ENCODE data around the gene NSUN7.

Gene NSUN7, protein sequence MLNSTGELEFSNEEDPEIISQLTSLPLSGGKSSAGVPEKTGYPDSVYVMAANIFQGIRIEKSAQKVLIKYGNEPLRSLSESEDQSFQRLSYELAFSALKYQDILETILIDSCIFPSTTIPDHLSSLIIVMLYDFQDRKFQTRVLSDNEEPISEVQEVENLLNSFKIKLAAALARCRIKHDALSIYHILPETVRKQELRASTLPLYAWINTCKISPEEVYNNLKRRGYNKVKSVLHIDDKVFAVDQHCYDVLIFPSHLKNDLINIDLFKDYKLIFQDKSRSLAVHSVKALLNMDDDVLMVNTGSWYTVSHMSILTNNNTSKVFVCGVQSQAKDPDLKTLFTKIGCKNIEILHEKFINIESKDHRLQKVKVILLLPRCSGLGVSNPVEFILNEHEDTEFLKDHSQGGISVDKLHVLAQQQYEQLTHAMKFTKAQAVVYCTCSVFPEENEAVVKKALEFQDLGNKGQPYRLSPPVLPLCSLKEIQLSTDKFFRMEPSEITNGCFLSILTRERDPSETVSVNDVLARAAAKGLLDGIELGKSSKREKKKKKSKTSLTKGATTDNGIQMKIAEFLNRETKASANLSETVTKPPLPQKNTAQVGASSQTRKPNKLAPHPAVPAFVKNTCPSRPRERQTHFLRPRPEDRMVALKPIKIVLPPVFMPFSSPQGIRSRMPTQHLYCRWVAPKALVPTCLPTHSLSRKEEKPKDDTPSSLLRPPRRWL

DNA sequence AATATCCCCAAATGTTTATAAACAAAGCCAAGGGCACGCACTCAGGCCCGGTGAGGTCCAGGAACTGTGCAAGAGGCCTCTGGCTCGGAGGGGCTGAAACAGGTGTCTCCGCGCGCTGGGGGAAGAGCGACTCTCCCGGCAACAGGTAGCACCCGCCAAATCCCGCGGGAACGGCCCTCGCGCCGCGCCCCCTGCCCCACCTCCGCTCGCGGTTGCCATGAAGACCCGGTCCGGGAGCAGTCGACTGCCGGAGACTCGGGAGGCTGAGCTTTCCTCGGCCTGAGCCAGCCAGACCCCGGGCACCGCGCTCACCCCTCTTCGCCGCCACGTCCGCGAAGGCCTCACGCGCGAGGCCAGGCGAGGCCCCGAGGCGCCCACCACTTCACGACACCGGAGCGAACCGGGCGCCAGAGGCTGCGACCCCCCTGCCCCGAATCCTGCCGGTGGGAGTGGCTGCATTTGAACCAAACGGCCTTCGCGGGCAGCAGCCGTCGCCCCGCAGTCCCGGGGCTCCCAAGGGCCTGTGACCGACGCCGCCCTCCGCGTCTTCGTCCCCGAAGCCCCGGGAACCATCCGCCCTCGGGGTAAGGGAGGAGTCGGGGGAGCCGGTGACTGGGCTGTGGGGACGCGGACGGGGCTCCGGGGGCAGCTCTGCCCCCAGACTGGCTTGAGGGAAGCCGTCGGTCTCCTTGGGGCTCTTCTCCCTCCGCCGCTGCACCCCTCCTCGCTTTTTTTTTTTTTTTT lies at the start of gene NSUN7:
Gene NSUN7, plus strand, starts transcription at position 239 of the 744 bp plus-strand sequence. CDS start 739 bp downstream, outside the sequence.
- Histone ChIP-seq H3K27me3 (ENCODE audit: control insufficient read depth, low read length) (peaks cover 27% of the 10 kb centered on the region), H3K27ac (ENCODE audit: low read depth, low read length) (no peak within 1 kb of the TSS), H3K36me3 (ENCODE audit: control insufficient read depth, low read length) (no peaks in the 10 kb centered on the region), H3K9me2 (replicated peaks; ENCODE audit: control insufficient read depth, low read length) (no peaks in the 10 kb centered on the region), H3K4me1 (ENCODE audit: control insufficient read depth, low read length) (peaks cover 15% of the 10 kb centered on the region), H3K4me2 (ENCODE audit: low read length) (peak within 1 kb of the TSS; percentile 85), H3K79me2 (ENCODE audit: control insufficient read depth, low read length) (no peaks in the 10 kb centered on the region), H3K9me3 (ENCODE audit: control insufficient read depth, insufficient read depth, low read length) (no peaks in the 10 kb centered on the region), H4K20me1 (ENCODE audit: control insufficient read depth, insufficient read depth, low read depth, low read length) (no peaks in the 10 kb centered on the region), H3F3A (ENCODE audit: control insufficient read depth, insufficient read depth) (no peaks in the 10 kb centered on the region), H3K4me3 (ENCODE audit: low read length) (peak within 1 kb of the TSS; percentile 78)
- TF ChIP-seq, protein P1, sequence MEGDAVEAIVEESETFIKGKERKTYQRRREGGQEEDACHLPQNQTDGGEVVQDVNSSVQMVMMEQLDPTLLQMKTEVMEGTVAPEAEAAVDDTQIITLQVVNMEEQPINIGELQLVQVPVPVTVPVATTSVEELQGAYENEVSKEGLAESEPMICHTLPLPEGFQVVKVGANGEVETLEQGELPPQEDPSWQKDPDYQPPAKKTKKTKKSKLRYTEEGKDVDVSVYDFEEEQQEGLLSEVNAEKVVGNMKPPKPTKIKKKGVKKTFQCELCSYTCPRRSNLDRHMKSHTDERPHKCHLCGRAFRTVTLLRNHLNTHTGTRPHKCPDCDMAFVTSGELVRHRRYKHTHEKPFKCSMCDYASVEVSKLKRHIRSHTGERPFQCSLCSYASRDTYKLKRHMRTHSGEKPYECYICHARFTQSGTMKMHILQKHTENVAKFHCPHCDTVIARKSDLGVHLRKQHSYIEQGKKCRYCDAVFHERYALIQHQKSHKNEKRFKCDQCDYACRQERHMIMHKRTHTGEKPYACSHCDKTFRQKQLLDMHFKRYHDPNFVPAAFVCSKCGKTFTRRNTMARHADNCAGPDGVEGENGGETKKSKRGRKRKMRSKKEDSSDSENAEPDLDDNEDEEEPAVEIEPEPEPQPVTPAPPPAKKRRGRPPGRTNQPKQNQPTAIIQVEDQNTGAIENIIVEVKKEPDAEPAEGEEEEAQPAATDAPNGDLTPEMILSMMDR (IDR thresholded peaks at IDR 0.05; ENCODE audit: low read depth, low read length, poor library complexity, severe bottlenecking), result no peak
- no peak for TF ChIP-seq EZH2phosphoT487 (IDR thresholded peaks at IDR 0.05; ENCODE audit: borderline replicate concordance, low read length)

DNA sequence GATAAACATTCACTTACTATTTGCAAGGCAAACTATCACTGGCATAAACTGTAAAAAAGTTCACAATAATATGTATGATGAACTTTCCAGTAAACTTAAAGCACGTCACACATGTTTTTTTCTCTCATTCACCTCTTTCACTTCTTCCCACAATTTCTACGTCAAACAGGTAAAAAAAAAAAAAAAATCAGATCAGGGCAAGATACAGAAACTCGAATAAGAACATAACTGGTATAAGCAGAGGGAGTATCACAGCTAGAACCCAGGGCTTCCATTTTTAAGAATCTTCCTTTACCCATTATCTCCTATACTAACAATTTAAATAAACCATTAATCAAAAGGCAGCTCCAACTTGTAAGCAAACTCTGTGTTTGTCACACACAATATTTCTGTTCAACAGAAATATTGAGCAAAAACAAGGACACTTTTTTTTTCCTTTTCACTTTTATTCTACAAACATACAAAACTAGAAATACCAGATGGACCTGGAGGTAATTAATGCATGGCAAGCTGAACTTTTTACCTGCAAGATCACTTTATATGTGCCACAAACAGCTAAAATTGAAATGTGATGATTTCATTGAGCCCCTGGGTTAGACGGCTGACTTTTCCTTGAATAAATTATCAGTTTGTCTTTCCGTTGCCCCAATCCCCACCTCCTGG lies 47.5 kb upstream of the NSUN7 start:
- H3K4me3 ChIP-seq (ENCODE audit: low read length), result no peak overlapping the region
- H3K79me2 ChIP-seq (ENCODE audit: control insufficient read depth, low read length), result no peaks in the 10 kb centered on the region
- H3K27ac ChIP-seq (ENCODE audit: low read depth, low read length), result no peak overlapping the region
- no peaks in the 10 kb centered on the region for H3K4me1 ChIP-seq (ENCODE audit: control insufficient read depth, low read length)
- H4K20me1 ChIP-seq (ENCODE audit: control insufficient read depth, insufficient read depth, low read depth, low read length), result no peaks in the 10 kb centered on the region
- no peaks in the 10 kb centered on the region for H3K36me3 ChIP-seq (ENCODE audit: control insufficient read depth, low read length)
- H3K9me2 ChIP-seq (replicated peaks; ENCODE audit: control insufficient read depth, low read length), result no peaks in the 10 kb centered on the region
- H3K9me3 ChIP-seq (ENCODE audit: control insufficient read depth, insufficient read depth, low read length), result no peaks in the 10 kb centered on the region
- no peaks in the 10 kb centered on the region for H3K27me3 ChIP-seq (ENCODE audit: control insufficient read depth, low read length)
- H3K4me2 ChIP-seq (ENCODE audit: low read length), result no peak overlapping the region
- no peak for TF ChIP-seq EZH2phosphoT487 (IDR thresholded peaks at IDR 0.05; ENCODE audit: borderline replicate concordance, low read length)
- H3F3A ChIP-seq (ENCODE audit: control insufficient read depth, insufficient read depth), result no peaks in the 10 kb centered on the region

DNA sequence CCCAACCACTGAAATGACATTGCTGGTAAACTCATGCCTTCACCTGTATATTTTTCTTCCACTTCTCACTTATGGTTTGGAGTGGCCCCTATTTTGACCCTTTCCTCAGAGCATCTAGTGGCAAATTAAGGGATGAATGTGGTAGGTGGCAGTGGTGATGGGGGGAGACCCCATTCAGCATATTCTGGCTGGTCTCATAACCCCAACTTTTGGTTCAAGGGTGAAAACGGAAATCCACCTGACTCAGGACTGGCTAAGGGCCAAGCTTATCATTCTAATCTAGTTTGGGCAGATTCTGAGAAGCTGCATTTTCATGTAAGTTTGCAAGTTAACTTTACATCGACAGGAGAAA lies 47.0 kb upstream of the NSUN7 start:
- Histone ChIP-seq H4K20me1 (ENCODE audit: control insufficient read depth, insufficient read depth, low read depth, low read length) (no peaks in the 10 kb centered on the region), H3K27me3 (ENCODE audit: control insufficient read depth, low read length) (no peaks in the 10 kb centered on the region), H3K36me3 (ENCODE audit: control insufficient read depth, low read length) (no peaks in the 10 kb centered on the region), H3K9me3 (ENCODE audit: control insufficient read depth, insufficient read depth, low read length) (no peaks in the 10 kb centered on the region), H3K4me3 (ENCODE audit: low read length) (no peak overlapping the region), H3K9me2 (replicated peaks; ENCODE audit: control insufficient read depth, low read length) (no peaks in the 10 kb centered on the region), H3K4me2 (ENCODE audit: low read length) (no peak overlapping the region), H3K27ac (ENCODE audit: low read depth, low read length) (no peak overlapping the region), H3K79me2 (ENCODE audit: control insufficient read depth, low read length) (no peaks in the 10 kb centered on the region), H3F3A (ENCODE audit: control insufficient read depth, insufficient read depth) (no peaks in the 10 kb centered on the region), H3K4me1 (ENCODE audit: control insufficient read depth, low read length) (no peaks in the 10 kb centered on the region)
- no peak for TF ChIP-seq EZH2phosphoT487 (IDR thresholded peaks at IDR 0.05; ENCODE audit: borderline replicate concordance, low read length)
- TF ChIP-seq, protein P1 (IDR thresholded peaks at IDR 0.05; ENCODE audit: low read depth, low read length, poor library complexity, severe bottlenecking), result no peak
